HepG2 (cell line): Measurements from ENCODE around the gene BPIFA1. TPM values are rescaled to one million over a fixed set of nuclear protein-coding genes. Genes with fewer than 3 reads are reported as not detected.
A peak's percentile ranks its signal among the peaks of the same experiment; 100 is the strongest.

Source experiments
- ATAC-seq: fragments of 200-7000 bp; cut with Tn5 transposase; 3 replicates; pipeline ENCODE4 v1.9.1; 2020; ENCODE audit warnings: mild to moderate bottlenecking, moderate library complexity
- BruUV-seq: library from RNA; stranded (reverse); fragments of 400-500 nt; replicated peaks from 2 replicates; lab custom pipeline; 2021; lab: Mats Ljungman, UMichigan
- CTCF ChIA-PET: fragments of 300-600 bp; formaldehyde crosslinking; extraction: SDS; loops from one replicate; lab custom pipeline; 2021; ENCODE audit warnings: low total read pairs, inconsistent platforms, low intra/inter-chr PET ratio; lab: Yijun Ruan, JAX
- POLR2A ChIA-PET: fragments of 350-600 bp; sonication (Branson Sonifier 250); formaldehyde crosslinking; loops from one replicate; lab custom pipeline; 2020; ENCODE audit warnings: antibody characterized with exemption, inconsistent platforms; lab: Yijun Ruan, JAX
- DNase-seq: peaks from one replicate; pipeline ENCODE4 v3.0.0-alpha.2; 2015; ENCODE audit warnings: low spot score
- FAIRE-seq: peaks from 3 replicates; lab custom pipeline; 2011; peaks lifted over from hg19 to GRCh38; lab: Jason Lieb, UNC
- H2AFZ ChIP-seq: one replicate; pipeline ENCODE4 v1.6.1; 2011; ENCODE audit warnings: low read length, inconsistent platforms
- H3K27ac ChIP-seq: fragments of 300-600 bp; 3 replicates; pipeline ENCODE4 v1.8.0; 2011; ENCODE audit warnings: mixed run types, mild to moderate bottlenecking, mixed read lengths, low read length, inconsistent platforms; ENCODE audit not compliant: insufficient read depth; ENCODE audit errors: extremely low read length
- H3K27me3 ChIP-seq, 2 experiments: fragments of 200-600 bp in 1 of 2; 2 replicates in 1 of 2; 3 replicates in 1 of 2; pipeline versions ENCODE4 v1.6.0 to v1.8.0; 2011; ENCODE audit warnings: low read length in 2 of 2, mild to moderate bottlenecking in 2 of 2, moderate library complexity in 2 of 2, inconsistent platforms in 1 of 2; ENCODE audit not compliant: insufficient read depth in 2 of 2, control insufficient read depth in 1 of 2
- H3K36me3 ChIP-seq, 2 experiments: fragments of 200-600 bp in 1 of 2; replicated peaks in 1 of 2; 2 replicates in 1 of 2; 3 replicates in 1 of 2; pipeline versions ENCODE4 v1.5.1 to v1.8.0; 2011; ENCODE audit warnings: low read length in 2 of 2, inconsistent platforms in 1 of 2; ENCODE audit not compliant: insufficient read depth in 2 of 2, control insufficient read depth in 1 of 2
- H3K4me1 ChIP-seq: 2 replicates; pipeline ENCODE4 v1.5.1; 2012; ENCODE audit warnings: low read length, inconsistent platforms; ENCODE audit not compliant: insufficient read depth
- H3K4me2 ChIP-seq: 2 replicates; pipeline ENCODE4 v1.6.0; 2011; ENCODE audit warnings: low read depth, low read length, inconsistent platforms
- H3K4me3 ChIP-seq, 3 experiments: fragments of 200-600 bp in 1 of 3; sonication (generic), shearing (Covaris generic) in 1 of 3; replicated peaks in 1 of 3; 2 replicates each; pipeline ENCODE4 v1.5.1; 2011 to 2016; ENCODE audit warnings: low read length in 3 of 3, inconsistent platforms in 2 of 3, low read depth in 2 of 3, mild to moderate bottlenecking in 2 of 3, control low read depth in 1 of 3, mixed read lengths in 1 of 3; ENCODE audit not compliant: insufficient read depth in 1 of 3
- H3K79me2 ChIP-seq: one replicate; pipeline ENCODE4 v1.6.1; 2011; ENCODE audit warnings: low read length, inconsistent platforms; ENCODE audit not compliant: insufficient read depth
- H3K9ac ChIP-seq: 2 replicates; pipeline ENCODE4 v1.6.0; 2011; ENCODE audit warnings: mild to moderate bottlenecking, low read depth, low read length, inconsistent platforms; ENCODE audit not compliant: insufficient read depth
- H3K9me3 ChIP-seq: 2 replicates; pipeline ENCODE4 v1.5.1; 2012; ENCODE audit warnings: mild to moderate bottlenecking, low read length
- H4K20me1 ChIP-seq: 2 replicates; pipeline ENCODE4 v1.6.0; 2011; ENCODE audit warnings: inconsistent platforms, mild to moderate bottlenecking, low read length, moderate library complexity; ENCODE audit not compliant: insufficient read depth
- ARID2 ChIP-seq: sonication (generic); formaldehyde crosslinking; IDR thresholded peaks from 2 replicates; pipeline ENCODE4 v1.8.1; 2022; ENCODE audit warnings: mild to moderate bottlenecking, missing genetic modification reagents, borderline replicate concordance
- KDM1A ChIP-seq: IDR thresholded peaks from 2 replicates; pipeline ENCODE4 v1.6.1; 2016; ENCODE audit warnings: missing compliant biosample characterization
- NFIB ChIP-seq: sonication (generic); formaldehyde crosslinking; IDR thresholded peaks from 2 replicates; pipeline ENCODE4 v1.9.0; 2021; ENCODE audit warnings: missing genetic modification reagents, mild to moderate bottlenecking, borderline replicate concordance
- SCMH1 ChIP-seq: sonication (generic); formaldehyde crosslinking; IDR thresholded peaks from 2 replicates; pipeline ENCODE4 v1.9.0; 2021; ENCODE audit warnings: missing genetic modification reagents, mild to moderate bottlenecking, borderline replicate concordance
- SNAPC4 ChIP-seq: sonication (generic); formaldehyde crosslinking; IDR thresholded peaks from 2 replicates; pipeline ENCODE4 v1.4.0; 2020; ENCODE audit warnings: mild to moderate bottlenecking, missing genetic modification reagents
- ZNF234 ChIP-seq: sonication (generic); formaldehyde crosslinking; conservative IDR thresholded peaks from 2 replicates; pipeline ENCODE4 v1.5.1; 2020; ENCODE audit warnings: mild to moderate bottlenecking, missing genetic modification reagents
- ZNF552 ChIP-seq: sonication (generic); formaldehyde crosslinking; IDR thresholded peaks from 2 replicates; pipeline ENCODE4 v1.9.0; 2022; ENCODE audit warnings: missing genetic modification reagents, mild to moderate bottlenecking, borderline replicate concordance
- WGBS: methylation state at CpG from one replicate; pipeline ENCODE4 v1.1.6; 2017; ENCODE audit warnings: low lambda C conversion rate; 5-methylcytosine and 5-hydroxymethylcytosine counted together
- in situ Hi-C: cut with HindIII; loops from 2 replicates; pipeline ENCODE4 v1.10.0; 2017; ENCODE audit warnings: low pct_unique_long_range_greater_than_20kb; ENCODE audit not compliant: extremely low pct_ligation_motif_present
- intact Hi-C: fragments of 100-400 bp; cut with micrococcal nuclease; formaldehyde crosslinking; loops from one replicate; pipeline ENCODE4 v1.10.0; 2022; ENCODE audit not compliant: unreplicated experiment
- polyA plus RNA-seq, 8 experiments: library from polyadenylated mRNA; depleted of rRNA in 3 of 8; stranded (reverse) in 7 of 8; unstranded in 1 of 8; fragments of >200 nt; fragmentation: Illumina TruSeq in 4 of 8; extraction: Trizol in 4 of 8; gene quantifications; 2 replicates each; pipeline versions ENCODE4 v1.2.1 to v1.2.3, GENCODE V29; 2011 to 2016; ENCODE audit warnings: low read depth in 4 of 8, missing spikeins in 1 of 8, mixed read lengths in 1 of 8; ENCODE audit not compliant: insufficient read depth in 1 of 8
- total RNA-seq, 5 experiments: library from RNA; depleted of rRNA; stranded (reverse); fragments of >200 nt; fragmentation: Illumina TruSeq; extraction: Trizol; gene quantifications; 2 replicates each; pipeline ENCODE4 v1.2.3, GENCODE V29; 2016; ENCODE audit warnings: low read depth in 1 of 5
- TF ChIP-seq, protein P1 (sequence below): sonication (generic); formaldehyde crosslinking; IDR thresholded peaks from 2 replicates; pipeline ENCODE4 v1.9.0; 2021; ENCODE audit warnings: mild to moderate bottlenecking, missing genetic modification reagents
- TF ChIP-seq, protein P2 (sequence below): sonication (generic); formaldehyde crosslinking; IDR thresholded peaks from 2 replicates; pipeline ENCODE4 v1.4.0; 2020; ENCODE audit warnings: missing genetic modification reagents

Gene BPIFA1
- total and polyA plus RNA-seq, 2 of the 13 experiments (the other 11 are each of a cell fraction or from before 2014, with no cell fraction given), result not detected

- DNase-seq (no peak), ATAC-seq (no peak), FAIRE-seq (no peak)
- no peak overlapping the region for H3K27ac ChIP-seq
- intact Hi-C loops (no loop called here), in situ Hi-C loops (no loop called here)
- POLR2A ChIA-PET, result no interaction called here
- WGBS, result 40% methylated on average over 6 of the region's 6 CpGs
- H3K9ac ChIP-seq, result no peak overlapping the region
- H4K20me1 ChIP-seq, result no peaks in the 10 kb centered on the region
- no peaks in the 10 kb centered on the region for H3K36me3 ChIP-seq
- H3K9me3 ChIP-seq, result no peaks in the 10 kb centered on the region
- H3K27me3 ChIP-seq, result peaks cover 6 to 9% of the 10 kb centered on the region in 2 experiments; a peak in 3 of 5 replicates
- H3K4me2 ChIP-seq, result peak overlapping the region; percentile 58
- CTCF ChIA-PET, result no interaction called here
- no peak overlapping the region for H2AFZ ChIP-seq
- H3K4me3 ChIP-seq, result 0 out of 6 replicates have a peak overlapping the region, but pooled peaks of 1 of the 3 experiments have one; percentile 11
- no TSS peak for BruUV-seq
- H3K79me2 ChIP-seq, result no peaks in the 10 kb centered on the region
- peaks cover 90% of the 10 kb centered on the region for H3K4me1 ChIP-seq
- TF ChIP-seq ZNF234 (CRISPR knock-in tag) (no peak), KDM1A (peak; percentile 71; the same call in 1 of the 2 replicates), SNAPC4 (CRISPR knock-in tag) (no peak), ARID2 (CRISPR knock-in tag) (peak; percentile 47; the same call in 1 of the 2 replicates), ZNF552 (no peak), NFIB (CRISPR knock-in tag) (peak; percentile 33; the same call in 1 of the 2 replicates), SCMH1 (CRISPR knock-in tag) (no peak)
- TF ChIP-seq, protein P1, sequence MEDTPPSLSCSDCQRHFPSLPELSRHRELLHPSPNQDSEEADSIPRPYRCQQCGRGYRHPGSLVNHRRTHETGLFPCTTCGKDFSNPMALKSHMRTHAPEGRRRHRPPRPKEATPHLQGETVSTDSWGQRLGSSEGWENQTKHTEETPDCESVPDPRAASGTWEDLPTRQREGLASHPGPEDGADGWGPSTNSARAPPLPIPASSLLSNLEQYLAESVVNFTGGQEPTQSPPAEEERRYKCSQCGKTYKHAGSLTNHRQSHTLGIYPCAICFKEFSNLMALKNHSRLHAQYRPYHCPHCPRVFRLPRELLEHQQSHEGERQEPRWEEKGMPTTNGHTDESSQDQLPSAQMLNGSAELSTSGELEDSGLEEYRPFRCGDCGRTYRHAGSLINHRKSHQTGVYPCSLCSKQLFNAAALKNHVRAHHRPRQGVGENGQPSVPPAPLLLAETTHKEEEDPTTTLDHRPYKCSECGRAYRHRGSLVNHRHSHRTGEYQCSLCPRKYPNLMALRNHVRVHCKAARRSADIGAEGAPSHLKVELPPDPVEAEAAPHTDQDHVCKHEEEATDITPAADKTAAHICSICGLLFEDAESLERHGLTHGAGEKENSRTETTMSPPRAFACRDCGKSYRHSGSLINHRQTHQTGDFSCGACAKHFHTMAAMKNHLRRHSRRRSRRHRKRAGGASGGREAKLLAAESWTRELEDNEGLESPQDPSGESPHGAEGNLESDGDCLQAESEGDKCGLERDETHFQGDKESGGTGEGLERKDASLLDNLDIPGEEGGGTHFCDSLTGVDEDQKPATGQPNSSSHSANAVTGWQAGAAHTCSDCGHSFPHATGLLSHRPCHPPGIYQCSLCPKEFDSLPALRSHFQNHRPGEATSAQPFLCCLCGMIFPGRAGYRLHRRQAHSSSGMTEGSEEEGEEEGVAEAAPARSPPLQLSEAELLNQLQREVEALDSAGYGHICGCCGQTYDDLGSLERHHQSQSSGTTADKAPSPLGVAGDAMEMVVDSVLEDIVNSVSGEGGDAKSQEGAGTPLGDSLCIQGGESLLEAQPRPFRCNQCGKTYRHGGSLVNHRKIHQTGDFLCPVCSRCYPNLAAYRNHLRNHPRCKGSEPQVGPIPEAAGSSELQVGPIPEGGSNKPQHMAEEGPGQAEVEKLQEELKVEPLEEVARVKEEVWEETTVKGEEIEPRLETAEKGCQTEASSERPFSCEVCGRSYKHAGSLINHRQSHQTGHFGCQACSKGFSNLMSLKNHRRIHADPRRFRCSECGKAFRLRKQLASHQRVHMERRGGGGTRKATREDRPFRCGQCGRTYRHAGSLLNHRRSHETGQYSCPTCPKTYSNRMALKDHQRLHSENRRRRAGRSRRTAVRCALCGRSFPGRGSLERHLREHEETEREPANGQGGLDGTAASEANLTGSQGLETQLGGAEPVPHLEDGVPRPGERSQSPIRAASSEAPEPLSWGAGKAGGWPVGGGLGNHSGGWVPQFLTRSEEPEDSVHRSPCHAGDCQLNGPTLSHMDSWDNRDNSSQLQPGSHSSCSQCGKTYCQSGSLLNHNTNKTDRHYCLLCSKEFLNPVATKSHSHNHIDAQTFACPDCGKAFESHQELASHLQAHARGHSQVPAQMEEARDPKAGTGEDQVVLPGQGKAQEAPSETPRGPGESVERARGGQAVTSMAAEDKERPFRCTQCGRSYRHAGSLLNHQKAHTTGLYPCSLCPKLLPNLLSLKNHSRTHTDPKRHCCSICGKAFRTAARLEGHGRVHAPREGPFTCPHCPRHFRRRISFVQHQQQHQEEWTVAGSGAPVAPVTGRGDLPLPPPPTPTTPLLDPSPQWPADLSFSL (CRISPR knock-in tag), result no peak
- TF ChIP-seq, protein P2, sequence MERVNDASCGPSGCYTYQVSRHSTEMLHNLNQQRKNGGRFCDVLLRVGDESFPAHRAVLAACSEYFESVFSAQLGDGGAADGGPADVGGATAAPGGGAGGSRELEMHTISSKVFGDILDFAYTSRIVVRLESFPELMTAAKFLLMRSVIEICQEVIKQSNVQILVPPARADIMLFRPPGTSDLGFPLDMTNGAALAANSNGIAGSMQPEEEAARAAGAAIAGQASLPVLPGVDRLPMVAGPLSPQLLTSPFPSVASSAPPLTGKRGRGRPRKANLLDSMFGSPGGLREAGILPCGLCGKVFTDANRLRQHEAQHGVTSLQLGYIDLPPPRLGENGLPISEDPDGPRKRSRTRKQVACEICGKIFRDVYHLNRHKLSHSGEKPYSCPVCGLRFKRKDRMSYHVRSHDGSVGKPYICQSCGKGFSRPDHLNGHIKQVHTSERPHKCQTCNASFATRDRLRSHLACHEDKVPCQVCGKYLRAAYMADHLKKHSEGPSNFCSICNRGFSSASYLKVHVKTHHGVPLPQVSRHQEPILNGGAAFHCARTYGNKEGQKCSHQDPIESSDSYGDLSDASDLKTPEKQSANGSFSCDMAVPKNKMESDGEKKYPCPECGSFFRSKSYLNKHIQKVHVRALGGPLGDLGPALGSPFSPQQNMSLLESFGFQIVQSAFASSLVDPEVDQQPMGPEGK (CRISPR knock-in tag), result 0 out of 2 replicates have a peak, but pooled peaks have one; percentile 0
Measured at GRCh38 chr20:33279261-33279910, 43.6 kb downstream of the BPIFA1 start.
